Gastroesophageal sphincter (tissue), 2 donors: ENCODE measurements around the gene ATP10D.

Source experiments
- EP300 ChIP-seq: sonication (generic); formaldehyde crosslinking; IDR thresholded peaks from one replicate; pipeline ENCODE4 v1.6.1; 2017; ENCODE audit warnings: antibody characterized with exemption, mild to moderate bottlenecking
- POLR2A ChIP-seq, 2 donors: fragments of 450-650 bp; IDR thresholded peaks; one replicate each; pipeline ENCODE4 v1.6.1; 2017; ENCODE audit warnings: antibody characterized with exemption in 2 of 2, mild to moderate bottlenecking in 2 of 2, moderate library complexity in 1 of 2
- POLR2AphosphoS5 ChIP-seq: sonication (generic); formaldehyde crosslinking; IDR thresholded peaks from one replicate; pipeline ENCODE4 v1.6.1; 2017; ENCODE audit warnings: antibody characterized with exemption

DNA sequence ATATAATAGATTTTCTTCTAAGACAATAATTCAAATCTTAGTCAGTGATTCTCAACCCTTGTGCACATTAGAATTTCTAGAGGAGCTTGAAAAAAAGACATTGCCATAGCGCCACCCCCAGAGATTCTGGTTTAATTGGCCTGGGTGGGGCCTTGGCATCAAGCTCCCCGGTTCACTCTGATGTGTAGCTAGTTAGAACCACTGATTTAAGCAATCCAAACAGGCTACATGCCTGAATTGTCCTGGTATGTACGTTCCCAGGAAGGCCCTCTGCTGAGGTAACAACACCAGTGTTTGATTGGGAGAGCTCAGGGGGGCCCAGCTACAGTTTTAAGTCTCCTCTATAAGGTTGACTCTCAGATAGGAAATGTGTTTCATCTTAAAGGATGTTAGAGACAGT, 1.3 kb upstream of the ATP10D start:
- TF ChIP-seq POLR2AphosphoS5, result no peak
- no peak for TF ChIP-seq POLR2A (IDR thresholded peaks at IDR 0.05)
- no peak for TF ChIP-seq EP300
